NCI-H345 treated with DMSO at 0.1 percent for 48 hours (cell line): ENCODE measurements around the gene C20orf204.

Experiments
- DNase-seq: peaks from one replicate; lab custom pipeline; 2025; ENCODE audit not compliant: unreplicated experiment; lab: John Stamatoyannopoulos, UW

C20orf204 gene

GRCh38 chr20:64041040-64041780 lies 5.2 kb downstream of the C20orf204 start:
- no peak for DNase-seq

- DNase-seq = no peak
Measured at GRCh38 chr20:64041781-64042053, 5.7 kb downstream of the C20orf204 start.

DNA sequence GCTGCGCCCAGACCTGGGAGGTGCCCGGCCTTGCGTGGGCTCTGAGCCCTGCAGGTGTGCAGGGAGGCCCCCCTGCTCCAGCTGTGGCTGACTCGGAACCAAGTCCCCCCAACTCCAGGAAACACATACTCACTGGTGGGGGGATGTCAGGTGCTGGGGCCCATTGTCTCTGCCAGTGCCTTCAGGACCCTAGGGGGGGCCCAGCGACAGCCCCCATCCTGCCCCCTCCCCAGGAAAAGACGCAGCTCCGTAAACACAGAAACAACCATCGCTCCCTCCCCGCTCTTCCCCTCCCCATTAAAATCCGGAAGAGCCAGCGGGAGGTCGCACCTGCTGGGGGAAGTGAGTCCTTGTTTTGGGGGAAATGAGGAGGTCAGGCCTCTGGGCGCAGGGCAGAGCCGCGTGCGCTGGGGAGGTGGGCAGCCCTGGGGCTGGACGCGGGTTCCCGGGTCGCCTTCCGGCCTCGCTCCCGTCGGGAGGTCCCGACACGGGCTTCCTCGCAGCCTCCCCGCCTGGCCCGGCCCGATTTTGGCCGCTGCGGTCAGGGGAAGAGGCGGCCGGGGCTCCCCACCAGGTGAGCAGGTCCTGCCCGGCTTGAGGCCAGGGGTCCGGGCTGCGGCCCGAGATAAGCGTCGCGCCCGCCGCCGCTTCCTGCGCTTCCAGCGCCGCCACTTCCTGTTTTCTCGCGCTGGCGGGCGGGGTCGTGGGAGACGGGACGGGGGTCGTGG lies 6.2 kb downstream of the C20orf204 start:
- DNase-seq = no peak

- DNase-seq = no peak
Measured at GRCh38 chr20:64043768-64044167, 7.8 kb downstream of the C20orf204 start.

DNA sequence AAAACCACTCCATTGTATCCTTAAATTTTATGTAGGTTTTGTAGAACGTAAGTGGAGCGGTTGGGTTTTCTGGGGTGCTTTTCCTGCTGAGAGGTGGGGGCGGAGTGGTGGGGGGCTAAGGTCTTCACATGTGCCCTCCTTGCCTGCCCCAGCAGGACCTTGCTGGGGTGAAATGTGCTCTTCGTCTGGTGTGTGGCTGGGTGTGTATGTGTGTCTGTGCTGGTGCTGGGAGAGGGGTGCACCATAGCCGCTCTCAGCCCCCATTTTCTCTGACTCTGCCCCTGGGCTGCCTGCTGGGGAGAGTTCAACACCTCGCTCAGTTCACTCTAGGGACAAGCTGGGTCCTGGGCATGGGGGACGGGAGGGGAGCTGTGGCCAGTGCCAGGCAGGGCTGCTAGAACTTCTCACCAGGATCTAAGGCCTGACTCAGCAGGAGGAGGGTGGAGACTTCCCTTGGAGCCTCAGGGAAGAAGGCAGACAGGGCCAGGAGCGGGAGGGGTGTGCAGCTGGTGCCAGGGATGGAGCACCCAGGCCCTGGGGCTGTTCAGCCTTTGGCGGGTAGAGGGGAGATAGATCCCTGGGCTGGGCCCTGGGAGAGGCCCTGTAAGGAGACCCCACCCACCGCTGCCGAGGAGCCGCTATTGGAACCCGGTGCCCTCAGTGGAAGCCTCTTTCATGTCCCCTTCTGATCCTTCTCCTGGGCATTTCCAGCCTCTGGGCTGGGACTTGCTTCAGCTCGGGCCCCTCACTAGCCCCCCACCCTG lies 8.7 kb downstream of the C20orf204 start:
- no peak for DNase-seq

GRCh38 chr20:64045346-64046011 lies 9.5 kb downstream of the C20orf204 start:
- DNase-seq = no peak

DNA sequence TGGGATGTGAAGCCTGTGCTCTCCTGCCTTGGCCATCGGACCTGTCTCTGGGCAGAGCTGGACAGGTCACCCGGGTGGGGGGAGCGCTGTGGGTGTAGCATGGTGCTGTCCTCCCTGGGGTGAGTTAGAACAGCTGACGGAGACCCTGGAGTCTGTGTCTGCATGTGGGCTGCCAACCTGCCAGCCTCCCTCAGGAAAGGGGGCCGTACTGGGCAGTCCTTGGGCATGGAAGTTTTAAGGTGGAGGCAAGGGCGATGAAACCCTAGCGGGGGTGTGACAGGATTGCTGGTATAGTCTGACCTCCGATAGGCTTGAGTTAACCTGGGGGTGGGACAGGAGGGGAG lies 11.0 kb downstream of the C20orf204 start:
- DNase-seq = no peak

DNA sequence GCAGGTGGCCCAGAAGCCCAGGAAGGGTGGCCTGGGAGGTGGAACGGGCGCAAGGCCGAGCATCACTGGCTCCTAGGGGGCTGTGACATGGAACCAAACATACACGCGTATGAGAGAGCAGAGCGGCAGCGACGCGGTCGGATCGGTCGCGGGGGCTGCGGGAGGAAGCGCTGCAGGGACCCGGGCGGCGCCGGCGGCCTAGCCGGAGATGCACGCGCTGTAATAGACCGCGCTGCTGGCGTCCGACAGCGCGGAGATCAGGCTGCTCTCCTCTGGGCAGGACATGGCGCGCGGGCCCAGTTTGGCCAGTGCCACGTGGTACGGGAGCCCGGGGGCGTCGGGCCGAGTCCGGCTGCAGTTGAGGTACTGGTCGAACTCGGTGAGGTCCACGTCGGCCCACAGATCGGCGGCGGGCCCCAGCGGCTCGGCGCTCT lies 12.0 kb downstream of the C20orf204 start:
- DNase-seq = no peak

DNA sequence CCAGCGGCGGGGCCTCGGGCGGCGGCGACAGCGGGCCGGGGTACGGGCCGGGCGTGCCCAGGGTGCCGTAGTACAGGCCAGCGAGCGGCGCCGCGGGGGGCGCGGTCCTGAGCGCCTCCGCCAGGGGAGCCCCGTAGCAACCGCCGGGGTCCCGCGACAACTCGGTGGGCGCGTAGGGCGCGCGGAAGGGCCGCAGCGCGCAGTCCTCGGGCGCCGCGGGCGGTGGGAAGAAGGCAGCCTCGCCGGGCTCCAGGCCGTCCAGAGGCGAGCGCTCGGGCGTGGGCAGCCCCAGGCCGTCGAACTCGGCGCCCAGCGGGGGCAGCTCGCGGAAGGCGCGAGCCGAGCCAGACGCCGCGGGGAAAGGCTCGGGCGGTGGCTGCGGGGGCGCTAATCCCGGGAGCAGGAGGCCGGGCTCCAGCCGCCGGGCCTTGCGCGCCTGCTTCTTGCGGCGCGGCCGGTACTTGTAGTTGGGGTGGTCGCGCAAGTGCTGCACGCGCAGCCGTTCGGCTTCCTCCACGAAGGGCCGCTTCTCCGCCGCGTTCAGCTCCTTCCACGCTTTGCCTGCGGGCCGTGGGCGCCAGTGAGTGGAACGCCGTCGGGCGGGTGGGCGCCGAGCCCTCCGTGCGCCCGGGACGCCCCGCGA lies 12.5 kb downstream of the C20orf204 start:
- no peak for DNase-seq

- no peak for DNase-seq
Measured at GRCh38 chr20:64049060-64049877, 13.3 kb downstream of the C20orf204 start, which contains the start of gene SOX18. Gene SOX18 (minus strand): TSS chr20:64049639. CDS start chr20:64049516, 123 bp downstream.

DNA sequence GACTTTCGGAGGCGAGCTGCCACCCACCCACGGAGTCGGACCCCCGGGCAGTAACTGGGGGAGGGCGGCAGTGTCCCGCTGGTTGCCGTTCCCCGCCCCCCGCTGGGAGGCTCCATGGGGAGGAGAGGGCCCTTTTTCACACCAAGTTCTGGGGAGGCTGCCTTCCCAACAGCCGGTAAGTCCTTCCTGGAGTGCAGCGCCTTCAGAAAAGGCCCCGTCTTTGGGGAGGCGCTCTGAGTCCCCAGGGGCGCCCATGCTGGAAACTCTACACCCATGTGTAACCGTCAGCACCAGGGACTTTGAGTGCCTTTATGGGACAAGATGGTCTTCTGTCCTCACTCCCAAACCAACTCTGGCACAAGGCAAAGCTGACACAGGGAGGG lies 13.9 kb downstream of the C20orf204 start:
- DNase-seq = no peak

- no peak for DNase-seq
Measured at GRCh38 chr20:64050261-64051032, 14.5 kb downstream of the C20orf204 start.

DNA sequence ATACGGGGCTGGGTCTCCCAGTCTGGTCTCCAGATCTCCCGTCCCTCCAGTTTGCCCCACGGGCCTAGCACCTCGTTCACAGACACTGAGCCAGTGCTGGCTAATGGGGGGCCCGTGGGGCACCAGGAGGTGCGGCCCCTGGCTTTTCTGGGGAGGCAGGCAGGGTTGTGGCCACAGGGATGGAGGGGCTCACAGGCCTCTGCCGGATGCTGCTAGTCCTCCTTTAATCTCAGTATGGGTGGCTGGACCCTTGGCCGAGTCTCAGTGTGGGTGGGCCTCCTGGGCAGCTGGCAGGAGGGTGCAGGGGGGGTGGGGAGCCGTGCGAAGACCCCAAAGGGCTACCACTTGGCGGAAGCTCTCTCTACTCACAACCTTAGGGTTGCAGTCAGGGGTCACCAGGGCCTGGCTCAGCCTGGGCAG lies 15.1 kb downstream of the C20orf204 start:
- no peak for DNase-seq

- no peak for DNase-seq
Measured at GRCh38 chr20:64051561-64052325, 15.8 kb downstream of the C20orf204 start.

DNA sequence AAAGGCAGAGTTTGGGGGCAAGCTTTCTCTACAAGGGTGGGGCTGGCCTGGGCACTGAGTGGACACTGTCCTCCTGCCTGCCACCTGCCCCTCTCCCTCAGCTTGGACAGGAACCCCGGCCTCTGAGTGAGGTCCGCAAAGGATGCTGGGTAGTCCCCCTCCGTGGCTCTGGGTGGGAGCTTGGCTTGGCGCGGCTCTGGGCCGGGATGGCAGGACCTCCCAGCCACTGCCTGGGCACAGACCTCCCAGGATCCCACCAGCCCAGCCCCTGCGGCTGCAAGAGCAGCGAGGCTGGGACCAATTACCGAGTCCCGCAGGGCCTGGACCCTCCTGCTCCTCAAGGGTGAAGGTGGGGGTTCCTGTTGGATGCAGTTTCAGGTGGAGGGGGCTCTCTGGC lies 16.3 kb downstream of the C20orf204 start:
- no peak for DNase-seq

DNA sequence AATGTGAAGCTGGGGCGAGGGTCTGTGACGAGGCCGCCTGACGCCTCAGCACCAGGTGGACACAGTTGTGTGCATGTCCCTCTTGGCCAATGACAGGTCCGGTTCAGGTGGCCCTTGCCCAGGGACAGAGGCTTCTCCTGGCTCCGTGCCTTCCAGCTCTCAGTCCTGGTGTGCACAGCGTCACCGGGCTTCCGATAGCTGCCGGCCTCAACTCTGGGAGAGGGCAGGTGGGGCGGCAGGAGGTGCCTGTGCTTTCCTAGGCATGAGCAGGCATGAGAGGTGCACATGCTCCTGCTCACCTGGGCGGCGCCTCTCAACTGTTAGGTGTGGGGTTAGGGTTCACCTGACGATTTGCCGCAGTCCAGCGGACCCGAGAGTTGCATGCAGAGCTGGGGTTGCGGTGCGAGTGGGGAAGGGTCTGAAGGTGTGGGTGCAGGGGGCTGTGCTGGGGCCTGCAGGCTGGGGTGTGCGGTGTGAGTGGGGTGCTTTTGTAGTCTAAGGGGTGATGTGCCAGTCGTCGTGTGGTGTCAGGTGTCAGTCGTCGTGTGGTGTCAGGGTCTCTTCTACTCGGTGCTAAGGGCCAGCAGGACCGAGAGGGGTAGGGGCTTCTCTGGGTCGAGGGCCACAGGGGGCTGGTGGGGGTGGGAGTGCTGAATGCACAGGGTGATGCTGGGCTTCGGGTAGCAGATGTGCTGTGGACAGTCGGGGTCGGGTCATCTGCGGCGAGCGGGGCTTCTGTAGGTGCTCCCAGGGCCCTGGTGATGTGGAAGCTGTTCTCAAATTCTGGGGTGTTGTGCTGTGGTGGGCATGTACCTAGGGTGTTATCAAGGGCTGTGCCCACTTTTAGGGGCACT lies 17.2 kb downstream of the C20orf204 start:
- no peak for DNase-seq

GRCh38 chr20:64053841-64054661 lies 18.1 kb downstream of the C20orf204 start:
- DNase-seq = no peak
